Head of caudate nucleus (tissue), 42 donors: ENCODE measurements around the gene RTN4RL1.

Source experiments
- DNase-seq, 42 donors: peaks; one replicate each; pipeline versions ENCODE4 v3.0.0 to v3.0.0-alpha.2; 2020 to 2021; ENCODE audit warnings: mixed read lengths in 7 of 42
- intact Hi-C: fragments of 100-400 bp; cut with DNase I; formaldehyde crosslinking; loops from one replicate; pipeline ENCODE4 v1.15.0; 2022

The RTN4RL1 gene

DNA sequence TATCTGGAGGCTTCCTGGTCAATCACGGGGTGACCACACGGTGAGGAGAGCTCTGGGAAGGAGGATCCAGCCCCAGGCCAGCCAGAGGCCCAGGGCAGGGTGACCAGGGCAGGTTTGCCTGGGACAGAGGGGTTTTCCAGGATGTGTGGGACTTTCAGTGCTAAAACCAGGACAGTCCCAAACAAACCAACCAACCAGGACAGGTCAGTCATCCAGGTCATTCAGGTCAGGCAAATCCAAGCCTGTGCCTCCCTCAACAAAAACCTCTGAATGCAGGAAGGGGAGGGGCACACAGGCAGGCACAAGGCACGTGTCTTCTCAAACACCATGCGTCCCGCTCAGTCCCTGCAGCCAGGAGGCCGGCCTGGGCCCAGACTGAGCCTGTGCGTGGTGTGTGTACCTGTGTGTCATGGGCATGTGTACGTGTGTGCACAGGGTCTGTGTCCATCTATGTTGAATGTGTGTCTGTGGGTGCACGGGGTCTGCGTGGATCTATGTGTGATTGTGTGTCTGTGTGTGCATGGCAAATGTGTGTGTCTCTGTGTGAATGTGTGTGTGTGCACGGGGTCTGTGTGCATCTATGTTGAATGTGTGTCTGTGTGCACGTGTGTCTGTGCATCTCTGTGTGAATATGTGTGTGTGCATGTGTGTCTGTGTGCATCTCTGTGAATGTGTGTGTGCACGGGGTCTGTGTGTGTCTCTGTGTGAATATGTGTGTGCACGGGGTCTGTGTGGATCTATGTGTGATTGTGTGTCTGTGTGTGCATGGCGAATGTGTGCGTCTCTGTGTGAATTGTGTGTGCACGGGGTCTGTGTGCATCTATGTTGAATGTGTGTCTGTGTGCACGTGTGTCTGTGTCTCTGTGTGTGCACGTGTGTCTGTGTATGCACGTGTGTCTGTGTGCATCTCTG lies 78.9 kb downstream of the RTN4RL1 start:
- intact Hi-C loops, result no loop called here
- no peak for DNase-seq

DNA sequence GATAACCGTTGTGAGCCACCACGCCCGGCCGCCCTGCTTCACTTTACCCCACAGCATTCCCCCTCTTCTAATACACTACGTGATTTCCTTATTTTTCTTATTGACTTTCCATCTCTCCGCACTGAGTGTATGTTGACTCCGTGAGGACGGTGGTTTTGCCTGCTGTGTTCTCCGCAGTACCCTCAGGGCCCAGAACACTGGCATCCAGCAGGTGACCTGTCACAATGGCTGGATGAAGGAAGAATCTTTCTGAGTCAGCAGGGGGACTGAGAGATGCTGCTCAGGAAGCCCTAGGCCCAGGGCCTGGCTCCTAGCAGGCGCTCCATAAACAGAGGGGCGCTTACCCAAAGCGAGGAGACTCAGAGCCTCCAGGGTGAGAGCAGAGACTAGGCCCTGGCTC lies 79.5 kb downstream of the RTN4RL1 start:
- DNase-seq, result no peak
- intact Hi-C loops, result no loop called here

DNA sequence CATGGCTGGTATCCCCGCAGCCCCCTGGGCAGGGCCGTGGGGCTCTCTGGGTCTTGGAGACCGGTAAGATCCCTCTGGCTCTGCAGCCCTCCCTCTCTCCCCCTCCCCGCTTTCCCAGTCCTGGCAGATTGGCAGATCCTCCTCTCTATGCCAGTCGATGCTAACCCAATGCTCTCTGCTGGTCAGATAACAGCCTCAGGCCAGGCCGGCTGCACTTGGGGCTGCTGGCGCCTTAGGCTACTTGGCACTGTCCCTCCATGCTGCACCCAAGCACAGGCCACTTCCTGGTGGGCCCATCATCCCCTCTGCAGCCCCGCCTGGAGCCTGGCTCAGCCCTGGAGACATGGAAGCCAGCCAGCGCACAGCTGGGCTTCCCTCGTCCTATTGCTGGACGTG lies 81.7 kb downstream of the RTN4RL1 start:
- intact Hi-C loops, result no loop called here
- no peak for DNase-seq

DNA sequence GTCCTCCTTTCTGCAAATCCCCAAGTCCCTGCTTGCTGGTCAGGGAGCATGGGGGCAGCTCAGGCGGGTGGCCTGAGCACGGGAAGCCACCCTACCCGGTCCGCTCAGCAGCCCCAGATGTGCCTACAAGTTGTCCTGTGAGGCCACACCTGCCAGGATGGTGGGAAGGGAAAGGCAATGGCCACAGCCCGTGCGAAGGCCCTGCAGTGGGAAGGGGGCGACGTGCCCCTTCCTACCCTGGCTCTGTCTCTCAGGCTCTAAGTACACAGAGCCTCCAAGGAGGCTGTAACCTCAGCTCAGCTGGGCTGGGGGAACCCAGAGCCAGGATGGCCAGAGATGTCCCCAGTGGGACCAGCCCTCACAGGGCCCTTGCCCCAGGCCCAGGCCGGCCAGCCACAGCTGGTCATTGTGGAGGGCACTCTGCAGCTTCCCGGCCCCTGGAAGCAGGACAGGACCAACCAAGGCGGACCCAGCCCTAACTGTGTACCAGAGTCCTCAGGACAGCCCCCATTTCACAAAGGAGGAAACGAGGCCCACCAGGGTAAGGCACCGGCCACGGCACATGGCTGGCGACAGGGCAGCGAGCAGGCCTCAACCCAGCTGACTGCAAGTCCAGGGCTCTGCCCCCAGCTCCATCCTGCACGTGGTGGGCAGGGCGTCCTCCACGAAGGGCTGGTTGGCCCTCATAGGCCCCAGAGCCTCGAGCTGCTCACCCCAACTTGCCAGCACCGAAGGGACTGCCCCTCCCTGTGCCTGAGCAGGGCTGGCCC lies 82.3 kb downstream of the RTN4RL1 start:
- intact Hi-C loops, result no loop called here
- DNase-seq, result no peak

DNA sequence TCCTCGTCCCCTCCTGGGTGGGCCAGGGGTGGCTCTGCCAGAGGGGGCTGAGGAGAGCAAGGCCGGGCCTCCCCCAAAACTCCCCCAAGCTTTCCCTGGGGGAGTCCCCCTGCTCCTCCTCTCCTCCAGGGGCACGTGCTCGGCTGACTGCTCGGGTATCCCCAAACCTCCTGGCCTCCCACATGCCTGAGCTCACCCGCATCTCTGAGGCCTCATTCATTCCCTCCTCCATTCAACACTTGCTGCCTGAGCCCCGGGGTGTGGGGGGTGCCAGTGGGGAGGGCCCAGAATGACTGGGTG lies 83.1 kb downstream of the RTN4RL1 start:
- intact Hi-C loops, result no loop called here
- no peak for DNase-seq

DNA sequence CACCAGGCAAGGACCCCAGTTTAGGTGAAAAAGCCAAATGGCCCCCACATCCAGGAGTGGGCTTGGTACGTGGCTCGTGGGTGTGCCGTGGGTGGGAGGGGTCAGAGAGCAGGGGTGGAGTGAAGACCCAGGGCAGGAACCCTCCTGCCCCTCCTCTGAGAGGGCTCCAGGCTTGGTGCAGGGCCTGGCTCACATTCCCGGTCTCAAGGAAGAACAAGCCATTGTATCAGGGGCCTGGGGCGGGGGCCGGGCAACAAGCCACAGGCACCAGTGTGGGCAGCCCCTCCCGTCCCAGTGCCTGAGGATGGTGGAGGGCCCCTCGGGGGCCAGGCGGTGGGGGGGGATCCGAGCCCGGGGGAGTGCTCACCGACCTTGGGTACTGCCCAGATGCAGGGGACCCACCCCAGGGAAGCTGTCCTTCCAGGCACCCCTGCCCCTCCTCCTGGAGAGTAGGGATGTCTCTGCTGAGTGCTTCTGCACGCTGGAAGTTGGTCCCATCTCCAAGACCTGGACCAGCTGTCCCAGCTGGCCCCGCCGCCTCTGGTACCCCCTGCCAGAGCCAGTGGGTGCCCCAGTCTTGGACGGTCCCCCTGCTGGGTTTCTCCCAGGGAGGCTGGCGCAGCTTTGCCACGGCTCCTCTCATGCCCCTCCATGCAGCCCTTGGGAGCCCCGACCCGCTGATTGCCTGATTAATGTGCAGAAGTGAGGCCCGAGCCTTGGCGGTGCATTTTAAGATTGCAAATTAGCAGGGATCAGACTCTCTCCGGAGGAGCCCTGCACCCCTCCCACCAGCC lies 83.7 kb downstream of the RTN4RL1 start:
- no peak for DNase-seq

DNA sequence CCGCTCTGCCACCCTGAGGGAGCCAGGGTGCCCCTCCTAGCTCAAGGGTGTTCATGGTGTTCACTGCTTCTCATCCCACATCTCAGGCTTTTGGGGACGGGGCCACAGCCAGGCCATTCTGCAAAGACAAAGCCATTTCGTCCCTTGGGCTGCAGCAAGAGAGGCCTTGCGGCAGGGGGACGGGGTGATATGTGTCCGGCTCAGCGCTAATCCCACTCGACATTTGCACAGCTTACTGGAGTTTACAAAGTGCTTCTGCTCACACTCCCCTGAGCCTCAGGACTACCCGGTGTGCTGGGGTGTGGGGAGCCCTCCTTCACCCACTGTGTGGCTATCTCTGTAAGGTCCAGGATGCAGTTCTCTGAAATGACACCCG lies 84.3 kb downstream of the RTN4RL1 start:
- intact Hi-C loops, result no loop called here
- DNase-seq, result no peak

More for the DNA sequence above, 83.7 kb downstream of the RTN4RL1 start:
- intact Hi-C loops, result no loop called here

DNA sequence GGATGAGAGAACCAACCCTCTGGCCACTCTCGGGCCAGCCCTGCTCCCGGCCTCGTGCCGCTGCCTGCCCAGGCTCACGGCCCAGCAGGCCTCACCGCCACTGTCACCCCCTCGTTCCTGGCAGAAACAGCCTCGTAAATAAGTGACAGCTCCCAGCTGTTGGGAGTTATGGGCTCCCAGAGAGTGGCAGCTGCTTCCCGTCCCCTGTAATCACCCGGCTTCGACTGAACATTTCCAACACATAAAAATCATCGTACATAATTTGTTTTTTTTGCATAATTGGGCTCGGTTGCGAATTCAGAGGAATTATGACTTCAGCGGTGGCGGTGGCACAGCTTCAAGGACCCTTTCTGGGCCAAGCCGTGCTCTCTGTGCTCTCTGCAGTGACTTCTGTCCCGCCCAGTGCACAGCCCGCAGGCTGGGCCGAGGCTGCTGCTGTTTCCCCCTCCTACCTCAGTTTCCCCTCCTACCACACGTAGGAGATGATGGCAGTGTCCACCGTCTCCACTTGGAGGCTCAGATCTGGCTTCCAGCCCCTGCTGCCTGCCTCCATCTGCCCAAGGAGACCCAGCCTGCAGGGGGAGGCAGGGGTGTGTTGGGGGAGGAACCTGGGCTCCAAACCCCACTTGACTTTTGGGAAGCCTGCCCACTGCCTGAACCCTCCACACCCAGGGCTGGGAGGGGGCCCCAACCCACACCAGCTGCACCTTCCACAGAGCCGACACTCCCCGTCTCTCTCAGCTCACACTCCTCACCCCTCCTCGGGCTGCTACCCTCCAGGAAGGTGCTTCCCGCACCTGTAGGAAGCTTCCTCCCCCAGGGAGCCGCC lies 84.9 kb downstream of the RTN4RL1 start:
- intact Hi-C loops, result no loop called here
- no peak for DNase-seq

DNA sequence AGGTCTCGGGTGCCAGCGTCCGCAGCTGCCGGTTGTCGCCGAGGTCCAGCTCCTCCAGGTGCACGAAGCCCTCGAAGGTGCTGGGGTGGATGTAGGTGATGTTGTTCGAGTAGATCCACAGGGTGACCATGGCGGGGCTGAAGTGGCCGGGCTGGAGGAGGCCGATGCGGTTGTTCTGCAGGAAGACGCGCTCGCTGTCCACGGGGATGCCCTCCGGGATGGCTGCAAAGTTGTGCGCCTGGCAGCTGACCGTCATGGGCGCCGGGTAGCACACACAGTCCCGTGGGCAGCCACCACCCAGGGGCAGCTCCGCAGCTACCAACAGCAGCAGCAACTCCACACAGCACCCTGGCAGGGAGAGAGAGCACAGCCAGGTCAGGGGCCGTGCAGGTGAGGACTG lies 87.7 kb downstream of the RTN4RL1 start:
- intact Hi-C loops, result no loop called here
- DNase-seq, result no peak

DNA sequence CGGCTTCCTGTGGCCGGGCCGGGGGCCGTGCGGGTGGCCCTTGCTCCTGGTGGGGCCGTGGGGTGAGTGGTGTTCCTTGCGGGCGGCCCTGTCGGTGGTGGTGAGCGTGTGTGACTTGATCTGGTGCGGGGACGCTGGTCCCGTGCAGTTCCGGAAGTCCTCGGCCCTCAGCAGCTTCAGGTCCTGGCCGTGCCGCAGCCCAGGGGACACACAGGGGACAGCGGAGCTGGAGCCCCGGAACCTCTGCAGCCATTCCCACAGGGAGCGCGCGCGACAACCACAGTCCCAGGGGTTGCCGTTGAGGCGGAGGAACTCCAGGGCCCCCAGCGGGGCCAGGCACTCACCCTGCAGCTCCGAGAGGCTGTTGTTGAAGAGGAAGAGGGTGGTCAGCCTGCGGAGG lies 88.4 kb downstream of the RTN4RL1 start:
- intact Hi-C loops, result no loop called here
- no peak for DNase-seq

DNA sequence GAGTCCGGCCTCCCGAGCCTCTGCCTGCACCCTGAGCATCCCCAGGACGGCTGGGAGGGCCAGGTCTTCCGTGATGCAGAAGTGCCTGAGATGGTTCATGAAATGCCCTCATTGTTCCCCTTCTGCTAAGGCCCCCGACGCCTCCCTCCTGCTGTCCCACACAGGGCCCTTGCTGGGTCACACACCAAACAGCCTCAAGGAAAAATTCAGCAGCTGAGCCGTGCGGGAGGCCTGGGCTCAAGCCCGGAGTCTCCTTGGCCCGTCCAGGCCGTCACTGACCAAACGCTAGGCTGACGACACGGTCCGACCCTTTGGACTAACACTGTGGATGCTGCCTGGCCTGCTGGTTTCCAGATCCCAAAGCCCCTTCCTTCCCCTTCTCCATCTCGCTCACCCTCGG lies 90.2 kb downstream of the RTN4RL1 start:
- intact Hi-C loops, result no loop called here
- DNase-seq, result no peak

DNA sequence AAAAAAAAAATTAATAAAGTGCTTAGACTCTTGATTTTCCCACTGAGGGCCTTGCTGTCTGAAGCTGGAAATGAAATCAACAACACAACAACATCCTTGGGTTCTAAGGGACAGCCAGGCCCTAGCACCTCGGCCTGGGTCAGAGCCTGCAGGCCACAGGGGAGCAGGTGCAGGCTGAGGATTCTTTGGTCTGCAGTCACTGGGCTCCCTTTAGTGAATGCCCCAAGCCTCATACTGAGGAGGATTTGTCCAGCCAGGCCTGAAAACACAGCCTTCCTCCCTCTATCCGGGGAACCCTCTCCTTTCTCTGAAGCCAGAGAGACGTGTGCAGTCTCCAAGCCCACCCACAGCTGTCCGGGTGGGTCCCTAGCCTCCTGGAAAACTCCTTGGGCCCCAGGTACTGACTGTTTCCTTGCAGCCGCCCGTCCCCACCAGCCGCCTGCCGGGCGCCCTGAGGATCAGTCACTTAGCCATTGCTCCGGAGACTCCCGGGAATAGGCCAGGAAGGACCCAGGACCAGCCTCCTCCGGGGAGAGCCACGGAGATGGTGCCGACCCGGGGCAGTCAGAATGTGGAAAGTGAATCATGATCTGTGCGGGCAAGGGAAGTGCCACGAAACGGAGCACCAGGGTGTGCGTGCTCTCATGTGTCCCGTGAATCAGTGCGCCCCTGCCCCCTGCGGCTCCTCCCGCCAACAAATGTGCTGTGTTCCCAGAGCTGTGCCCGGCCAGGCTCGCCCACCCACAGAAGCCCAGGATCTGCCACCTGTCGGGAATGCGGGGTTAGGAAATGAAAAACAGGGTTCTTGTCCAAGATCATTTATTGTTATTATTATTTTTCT lies 91.0 kb downstream of the RTN4RL1 start:
- no peak for DNase-seq
- intact Hi-C loops, result no loop called here

DNA sequence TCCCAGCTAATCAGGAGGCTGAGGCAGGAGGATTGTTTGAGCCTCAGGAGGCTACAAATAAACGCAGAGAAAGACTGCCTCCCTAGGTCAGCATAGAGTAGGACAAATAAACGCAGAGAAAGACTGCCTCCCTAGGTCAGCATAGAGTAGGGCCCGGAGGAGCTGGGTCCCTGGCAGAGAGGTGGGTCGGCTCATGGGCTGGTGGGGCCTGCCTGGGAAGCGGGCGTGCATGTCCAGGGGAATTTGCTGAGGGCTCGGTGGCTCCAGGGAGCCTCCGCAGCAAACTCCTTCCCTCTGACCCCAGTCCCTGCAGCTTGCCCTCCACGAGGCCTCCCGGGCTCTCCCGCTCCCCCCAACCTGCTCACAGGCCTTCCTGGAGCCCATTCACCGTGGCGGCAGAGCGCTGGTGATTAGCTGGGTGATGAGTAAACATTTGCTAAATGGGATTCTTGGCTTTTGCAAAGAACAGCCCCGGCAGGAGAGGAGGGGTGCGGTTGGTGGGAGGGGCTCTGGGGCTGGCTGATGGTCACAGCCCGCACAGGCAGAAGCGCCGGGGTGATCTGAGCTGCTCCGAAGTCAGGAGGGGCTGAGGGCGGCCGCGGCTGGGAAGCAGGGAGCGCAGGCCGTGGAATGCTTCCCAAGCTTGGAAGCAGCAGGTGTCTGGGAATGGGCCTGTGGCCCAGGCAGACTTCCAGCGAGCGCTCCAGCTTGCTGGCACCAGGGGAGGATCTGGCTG lies 93.1 kb downstream of the RTN4RL1 start:
- peak in 23 of 42 donors; percentile 8 to 62 (median 39) for DNase-seq
- intact Hi-C loops, result no loop called here

DNA sequence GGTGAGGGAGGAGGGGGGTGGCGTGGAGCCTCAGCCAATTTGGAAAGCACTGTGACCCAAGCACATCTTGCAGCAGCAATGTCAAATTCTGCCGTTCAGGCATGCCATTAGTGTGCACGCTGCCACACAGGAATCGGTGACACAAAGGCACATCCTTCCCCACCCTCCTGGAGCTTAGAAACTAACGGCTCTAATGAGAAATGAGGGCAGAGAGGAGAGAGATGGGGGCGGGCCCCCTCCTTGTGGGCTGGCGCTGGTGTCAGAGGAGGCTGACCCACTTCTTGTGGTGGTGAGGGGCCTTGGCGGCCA lies 94.8 kb downstream of the RTN4RL1 start:
- peak in 30 of 42 donors; percentile 19 to 78 (median 46) for DNase-seq
- intact Hi-C loops, result no loop called here

DNA sequence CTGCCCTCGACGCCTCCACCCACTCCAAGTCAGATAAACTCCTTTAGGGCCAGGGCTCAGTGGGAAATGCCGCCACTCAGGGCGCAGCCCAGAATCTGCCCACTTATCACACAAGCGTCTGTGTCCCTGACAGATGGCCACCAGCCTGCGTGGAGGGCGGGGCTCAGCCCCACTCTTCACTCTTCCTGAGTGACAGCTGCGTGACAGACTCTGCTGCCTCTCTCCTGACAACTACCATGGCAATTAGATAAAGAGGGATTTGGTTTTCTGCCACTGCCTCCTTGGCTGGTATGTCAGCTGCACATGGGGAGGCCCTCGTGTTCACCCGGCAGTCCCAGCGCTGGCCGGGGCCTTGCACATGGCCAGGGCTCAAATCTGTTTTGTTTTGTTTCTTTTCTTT lies 96.2 kb downstream of the RTN4RL1 start:
- DNase-seq, result peak in 2 of 42 donors; percentile 7 to 21
- intact Hi-C loops, result loop anchor here (10.0 kb wide), 1 partner anchor 56 kb away; no protein-coding TSS in a partner anchor

DNA sequence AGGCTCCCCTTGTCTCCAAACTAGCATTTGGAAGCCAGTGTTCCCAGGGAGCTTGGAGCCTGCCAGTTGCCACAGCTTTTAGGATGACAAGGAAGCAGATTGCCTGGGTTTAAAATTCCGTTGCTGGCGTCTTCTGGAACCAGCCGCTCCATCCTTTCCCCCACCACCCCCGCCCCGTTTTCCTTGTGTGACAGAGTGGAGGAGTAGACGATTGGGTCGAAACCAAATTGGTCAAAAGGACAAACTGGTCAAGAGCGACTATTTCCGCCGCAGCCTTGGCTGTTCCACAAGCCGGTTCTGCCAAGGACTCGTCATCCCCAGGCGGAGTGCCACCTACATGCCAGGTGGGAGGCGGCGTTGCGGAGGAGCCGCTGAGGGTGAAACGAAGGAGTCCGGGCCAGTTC lies 104.2 kb downstream of the RTN4RL1 start:
- peak; percentile 34 to 89 (median 70) for DNase-seq
- intact Hi-C loops, result loop anchor here (10.0 kb wide), 1 partner anchor 64 kb away; no protein-coding TSS in a partner anchor

DNA sequence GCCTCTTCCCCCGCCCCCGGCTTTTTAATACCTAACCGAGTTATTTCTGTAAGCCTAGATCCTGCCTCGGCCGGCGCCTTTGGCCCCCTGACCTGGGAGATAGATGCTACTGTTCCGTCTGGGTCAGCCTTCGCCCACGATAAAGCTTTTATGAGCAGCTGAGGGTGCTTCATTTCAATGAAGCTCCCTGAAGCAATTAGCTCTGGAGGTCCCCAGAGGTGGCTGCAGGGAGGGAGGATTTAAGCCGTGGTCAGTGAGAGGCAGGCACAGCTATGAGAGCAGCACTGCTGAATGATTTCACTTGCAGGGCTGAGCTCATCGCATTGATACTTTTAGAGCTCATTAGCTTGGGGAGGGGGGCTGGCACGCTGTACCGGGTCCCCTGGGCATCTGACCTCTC lies 105.9 kb downstream of the RTN4RL1 start:
- intact Hi-C loops, result no loop called here
- no peak for DNase-seq
